Neutrophil (primary cell): ENCODE measurements around the gene PKHD1.

Experiments used
- H3K27ac ChIP-seq: fragments of 200-600 bp; sonication (generic); 2 replicates; pipeline ENCODE4 v1.5.1; 2016; ENCODE audit warnings: mild to moderate bottlenecking, moderate library complexity
- H3K27me3 ChIP-seq: fragments of 200-600 bp; sonication (generic); 2 replicates; pipeline ENCODE4 v1.6.0; 2016; ENCODE audit warnings: mild to moderate bottlenecking
- H3K36me3 ChIP-seq: fragments of 200-600 bp; sonication (generic); 2 replicates; pipeline ENCODE4 v1.5.1; 2017
- H3K4me1 ChIP-seq, 2 experiments: fragments of 200-600 bp in 1 of 2; sonication (generic) in 1 of 2; 1 replicate in 1 of 2; 2 replicates in 1 of 2; pipeline versions ENCODE4 v1.5.1 to v1.6.1; 2013 to 2016; ENCODE audit warnings: low read depth in 1 of 2, low read length in 1 of 2, mild to moderate bottlenecking in 1 of 2, moderate library complexity in 1 of 2; ENCODE audit not compliant: control insufficient read depth in 1 of 2, insufficient read depth in 1 of 2
- H3K4me3 ChIP-seq, 2 experiments: fragments of 200-600 bp in 1 of 2; sonication (generic) in 1 of 2; 1 replicate in 1 of 2; 2 replicates in 1 of 2; pipeline ENCODE4 v1.5.1; 2013 to 2016; ENCODE audit warnings: low read depth in 1 of 2, low read length in 1 of 2, mild to moderate bottlenecking in 1 of 2, moderate library complexity in 1 of 2
- H3K9me3 ChIP-seq: fragments of 200-600 bp; sonication (generic); 2 replicates; pipeline ENCODE4 v1.5.1; 2016
- CTCF ChIP-seq: fragments of 200-600 bp; sonication (generic); IDR thresholded peaks from 2 replicates; pipeline ENCODE4 v1.5.1; 2016; ENCODE audit warnings: antibody characterized with exemption

The PKHD1 gene

DNA sequence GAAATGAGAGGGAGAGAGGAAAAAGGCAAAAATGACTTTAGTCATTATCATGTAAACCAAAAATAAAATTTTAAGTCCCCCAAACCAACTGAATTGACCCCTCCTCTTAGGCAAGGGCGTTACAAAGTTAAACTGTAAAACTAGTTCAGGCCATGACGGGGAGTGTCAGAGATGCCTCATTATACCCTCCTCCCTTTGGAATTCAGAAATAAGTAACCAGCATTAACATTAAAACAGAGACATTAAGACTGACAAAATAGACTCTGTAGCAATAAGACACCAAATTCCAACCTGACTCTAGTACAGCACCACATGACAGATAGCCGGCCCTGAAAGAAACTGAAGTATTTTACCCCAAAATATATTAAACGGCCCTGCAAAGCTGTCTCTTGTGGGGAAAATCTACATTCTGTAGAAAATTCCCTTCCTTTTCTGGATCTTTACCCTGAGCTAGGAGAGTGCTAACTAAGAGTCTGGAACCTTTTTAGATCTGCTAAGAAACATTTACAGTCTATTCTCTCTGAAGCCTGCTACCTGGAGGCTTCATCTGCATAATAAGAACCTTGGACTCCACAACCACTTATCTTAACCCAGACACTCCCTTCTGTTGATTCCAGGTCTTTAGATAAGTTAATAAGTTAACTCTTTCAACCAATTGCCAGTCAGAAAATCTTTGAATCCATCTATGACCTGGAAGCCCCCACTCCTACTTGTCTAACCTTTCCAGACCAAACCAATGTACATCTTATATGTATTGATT, 150.7 kb downstream of the PKHD1 start:
- H3K4me1 ChIP-seq = no peaks in the 10 kb centered on the region
- H3K4me3 ChIP-seq = no peak overlapping the region
- TF ChIP-seq CTCF = no peak
- H3K9me3 ChIP-seq = no peaks in the 10 kb centered on the region
- H3K36me3 ChIP-seq = no peaks in the 10 kb centered on the region
- H3K27me3 ChIP-seq = no peaks in the 10 kb centered on the region
- H3K27ac ChIP-seq = no peak overlapping the region

DNA sequence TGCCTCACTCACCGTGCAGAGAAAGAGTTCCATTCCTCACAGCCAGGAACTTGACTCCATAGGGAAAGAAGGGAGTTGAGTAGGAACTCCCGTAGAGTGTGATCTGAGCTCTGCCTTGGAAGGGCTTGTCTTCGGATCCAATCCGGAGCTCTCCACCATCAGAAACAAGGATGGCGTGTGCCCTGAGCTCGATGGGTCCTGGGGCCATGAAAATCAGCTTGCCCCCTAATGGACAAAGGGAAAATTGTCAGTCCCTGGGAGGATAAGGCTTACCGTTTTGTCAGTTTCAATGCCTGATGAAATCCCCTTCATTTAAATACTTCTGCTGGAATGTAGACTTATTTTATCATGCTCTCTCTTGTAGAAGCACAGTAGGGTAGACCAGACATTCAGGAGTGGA, 153.3 kb downstream of the PKHD1 start:
- H3K9me3 ChIP-seq = no peaks in the 10 kb centered on the region
- H3K27me3 ChIP-seq = no peaks in the 10 kb centered on the region
- no peak for TF ChIP-seq CTCF
- no peaks in the 10 kb centered on the region for H3K4me1 ChIP-seq
- H3K27ac ChIP-seq = no peak overlapping the region
- H3K36me3 ChIP-seq = no peaks in the 10 kb centered on the region
- H3K4me3 ChIP-seq = no peak overlapping the region

- Histone ChIP-seq H3K4me1 (no peaks in the 10 kb centered on the region), H3K27me3 (no peaks in the 10 kb centered on the region), H3K9me3 (no peaks in the 10 kb centered on the region), H3K36me3 (no peaks in the 10 kb centered on the region), H3K4me3 (no peak overlapping the region), H3K27ac (no peak overlapping the region)
- TF ChIP-seq CTCF = no peak
Observed at GRCh38 chr6:51932956-51933355, 154.5 kb downstream of the PKHD1 start.

GRCh38 chr6:51930602-51931001, 156.8 kb downstream of the PKHD1 start:
- Histone ChIP-seq H3K4me1 (no peaks in the 10 kb centered on the region), H3K9me3 (no peaks in the 10 kb centered on the region), H3K27ac (no peak overlapping the region), H3K4me3 (no peak overlapping the region), H3K27me3 (no peaks in the 10 kb centered on the region), H3K36me3 (no peaks in the 10 kb centered on the region)
- no peak for TF ChIP-seq CTCF

- no peak overlapping the region for H3K4me3 ChIP-seq
- TF ChIP-seq CTCF = no peak
Observed at GRCh38 chr6:51929934-51930574, 157.4 kb downstream of the PKHD1 start.

More at GRCh38 chr6:51929934-51930574, 157.4 kb downstream of the PKHD1 start:
- Histone ChIP-seq H3K9me3 (no peaks in the 10 kb centered on the region), H3K27ac (no peak overlapping the region), H3K36me3 (no peaks in the 10 kb centered on the region), H3K4me1 (no peaks in the 10 kb centered on the region), H3K27me3 (no peaks in the 10 kb centered on the region)
